Tibial nerve (tissue), 4 donors: ENCODE measurements around the gene FAM210B. TPM values are rescaled to one million over a fixed set of nuclear protein-coding genes. Genes with fewer than 3 reads are reported as not detected.
A peak's percentile ranks its signal among the peaks of the same experiment; 100 is the strongest.

ENCODE experiments used
- DNase-seq, 2 donors: peaks; one replicate each; pipeline ENCODE4 v3.0.0-alpha.2; 2019; ENCODE audit warnings: low spot score in 2 of 2
- H3K27ac ChIP-seq, 4 donors: fragments of 200-600 bp; sonication (generic) in 3 of 4; one replicate each; pipeline ENCODE4 v1.5.1; 2017 to 2019; ENCODE audit warnings: mild to moderate bottlenecking in 1 of 4
- H3K27me3 ChIP-seq, 2 donors: fragments of 200-600 bp; sonication (generic) in 1 of 2; one replicate each; pipeline versions ENCODE4 v1.5.1 to v1.6.0; 2017 to 2019
- H3K36me3 ChIP-seq, 3 donors: fragments of 200-600 bp; sonication (generic); one replicate each; pipeline ENCODE4 v1.5.1; 2018 to 2019
- H3K4me1 ChIP-seq, 4 donors: fragments of 200-600 bp; sonication (generic) in 3 of 4; one replicate each; pipeline ENCODE4 v1.5.1; 2017 to 2019
- H3K4me3 ChIP-seq, 4 donors: fragments of 200-600 bp; sonication (generic) in 3 of 4; one replicate each; pipeline ENCODE4 v1.5.1; 2017 to 2019; ENCODE audit warnings: mild to moderate bottlenecking in 1 of 4, moderate library complexity in 1 of 4
- H3K9me3 ChIP-seq, 4 donors: fragments of 200-600 bp; sonication (generic) in 3 of 4; one replicate each; pipeline ENCODE4 v1.5.1; 2017 to 2019
- CTCF ChIP-seq, 5 experiments: fragments of 200-600 bp in 3 of 5; fragments of 450-650 bp in 2 of 5; sonication (generic) in 3 of 5; IDR thresholded peaks; one replicate each; pipeline ENCODE4 v1.5.1; 2016 to 2019; ENCODE audit warnings: antibody characterized with exemption in 5 of 5, mild to moderate bottlenecking in 3 of 5, moderate library complexity in 2 of 5
- EP300 ChIP-seq, 2 donors: sonication (generic); formaldehyde crosslinking; IDR thresholded peaks; one replicate each; pipeline ENCODE4 v1.6.1; 2017; ENCODE audit warnings: antibody characterized with exemption in 2 of 2, mild to moderate bottlenecking in 1 of 2
- POLR2A ChIP-seq, 2 donors: fragments of 450-650 bp; IDR thresholded peaks; one replicate each; pipeline ENCODE4 v1.6.1; 2017; ENCODE audit warnings: antibody characterized with exemption in 2 of 2, mild to moderate bottlenecking in 2 of 2, moderate library complexity in 2 of 2
- WGBS, 2 donors: methylation state at CpG; one replicate each; pipeline ENCODE4 v1.1.5; 2018; 5-methylcytosine and 5-hydroxymethylcytosine counted together
- total RNA-seq, 4 donors: library from RNA; depleted of rRNA; stranded (reverse); fragments of >200 nt; gene quantifications; one replicate each; pipeline ENCODE4 v1.1.0, GENCODE V29; 2016

FAM210B gene
- total RNA-seq, 4 donors from 2014 or later = 36.8 to 56.6 (median 52.3) TPM

GRCh38 chr20:56363491-56363890 lies 4.7 kb downstream of the FAM210B start:
- no peaks in the 10 kb centered on the region for H3K27me3 ChIP-seq
- peak overlapping the region in 2 of 4 donors; percentile 33 to 92 for H3K27ac ChIP-seq
- peaks cover 0 to 47% (median 7%) of the 10 kb centered on the region in 3 donors for H3K36me3 ChIP-seq
- DNase-seq = no peak
- 91 to 95% methylated on average over 6 of the region's 6 CpGs for WGBS, 2 donors
- no peak overlapping the region for H3K4me3 ChIP-seq
- TF ChIP-seq POLR2A (IDR thresholded peaks at IDR 0.05) (no peak), CTCF (IDR thresholded peaks at IDR 0.05) (no peak), EP300 (IDR thresholded peaks at IDR 0.05) (no peak)
- H3K4me1 ChIP-seq = peaks cover 0 to 56% (median 26%) of the 10 kb centered on the region in 4 donors
- no peaks in the 10 kb centered on the region for H3K9me3 ChIP-seq

- Histone ChIP-seq H3K4me1 (peaks cover 0 to 35% (median 7%) of the 10 kb centered on the region in 4 donors), H3K36me3 (peaks cover 0 to 63% (median 7%) of the 10 kb centered on the region in 3 donors), H3K27me3 (no peaks in the 10 kb centered on the region), H3K9me3 (no peaks in the 10 kb centered on the region), H3K4me3 (no peak overlapping the region), H3K27ac (peak overlapping the region; percentile 3 to 88 (median 56))
- TF ChIP-seq CTCF (IDR thresholded peaks at IDR 0.05) (no peak), EP300 (IDR thresholded peaks at IDR 0.05) (peak in 1 of 2 donors; percentile 71), POLR2A (IDR thresholded peaks at IDR 0.05) (peak in 1 of 2 donors; percentile 18)
- DNase-seq = no peak
- 42 to 51% methylated on average over 6 of the region's 6 CpGs for WGBS, 2 donors
These were observed 9.8 kb downstream of the FAM210B start for GRCh38 chr20:56368351-56369134.

GRCh38 chr20:56369179-56369578 lies 10.4 kb downstream of the FAM210B start:
- no peak for TF ChIP-seq EP300 (IDR thresholded peaks at IDR 0.05)
- TF ChIP-seq CTCF (IDR thresholded peaks at IDR 0.05) = no peak
- no peak for TF ChIP-seq POLR2A (IDR thresholded peaks at IDR 0.05)
- peaks cover 0 to 63% (median 7%) of the 10 kb centered on the region in 3 donors for H3K36me3 ChIP-seq

GRCh38 chr20:56371977-56372376 lies 13.2 kb downstream of the FAM210B start:
- no peak for TF ChIP-seq EP300 (IDR thresholded peaks at IDR 0.05)
- TF ChIP-seq POLR2A (IDR thresholded peaks at IDR 0.05) = no peak
- TF ChIP-seq CTCF (IDR thresholded peaks at IDR 0.05) = no peak
- Histone ChIP-seq H3K36me3 (peaks cover 0 to 35% (median 0%) of the 10 kb centered on the region in 3 donors), H3K27me3 (no peaks in the 10 kb centered on the region), H3K4me3 (no peak overlapping the region), H3K27ac (no peak overlapping the region), H3K9me3 (no peaks in the 10 kb centered on the region), H3K4me1 (peaks cover 0 to 31% (median 14%) of the 10 kb centered on the region in 4 donors)
- DNase-seq = no peak
- 93% methylated on average over 11 of the region's 11 CpGs for WGBS, 2 donors

More at GRCh38 chr20:56369179-56369578, 10.4 kb downstream of the FAM210B start:
- H3K27ac ChIP-seq = peak overlapping the region in 3 of 4 donors; percentile 35 to 88 (median 77)
- no peaks in the 10 kb centered on the region for H3K9me3 ChIP-seq
- no peak for DNase-seq
- no peaks in the 10 kb centered on the region for H3K27me3 ChIP-seq
- no peak overlapping the region for H3K4me3 ChIP-seq
- H3K4me1 ChIP-seq = peaks cover 0 to 31% (median 9%) of the 10 kb centered on the region in 4 donors
- WGBS, 2 donors = 62 to 63% methylated on average over 4 of the region's 4 CpGs

- 69 to 76% methylated on average over 1 of the region's 1 CpG for WGBS, 2 donors
- H3K27me3 ChIP-seq = no peaks in the 10 kb centered on the region
- H3K36me3 ChIP-seq = peaks cover 0 to 26% (median 0%) of the 10 kb centered on the region in 3 donors
- no peak overlapping the region for H3K27ac ChIP-seq
- H3K9me3 ChIP-seq = no peaks in the 10 kb centered on the region
- H3K4me1 ChIP-seq = peaks cover 0 to 24% (median 12%) of the 10 kb centered on the region in 4 donors
- TF ChIP-seq CTCF (IDR thresholded peaks at IDR 0.05) = no peak
- no peak for TF ChIP-seq POLR2A (IDR thresholded peaks at IDR 0.05)
- no peak for TF ChIP-seq EP300 (IDR thresholded peaks at IDR 0.05)
- DNase-seq = no peak
- H3K4me3 ChIP-seq = no peak overlapping the region
These were observed 14.1 kb downstream of the FAM210B start for GRCh38 chr20:56372850-56373249.
